ENCODE measurements around the gene ATP2B2. TPM values are rescaled to one million over a fixed set of nuclear protein-coding genes. Genes with fewer than 3 reads are reported as not detected.
A peak's percentile ranks its signal among the peaks of the same experiment; 100 is the strongest.

Gene ATP2B2
- total RNA-seq, 1 donor from 2014 or later, result not detected

- no peaks in the 10 kb centered on the region for H3K36me3 ChIP-seq
- Mint-ChIP-seq H3K4me1 (peaks cover 13% of the 10 kb centered on the region), H3K27ac (no peak overlapping the region), H3K36me3 (peaks cover 5% of the 10 kb centered on the region), H3K9me3 (no peaks in the 10 kb centered on the region), H3K4me3 (no peak overlapping the region), H3K27me3 (ENCODE audit: insufficient read depth, low read depth) (peaks cover 9% of the 10 kb centered on the region)
- no peaks in the 10 kb centered on the region for H3K4me1 ChIP-seq
- H3K27ac ChIP-seq, result no peak overlapping the region
- peaks cover 32% of the 10 kb centered on the region for H3K79me2 ChIP-seq (ENCODE audit: low read depth)
- no peak overlapping the region for H2AFZ ChIP-seq (replicated peaks)
- DNase-seq (ENCODE audit: low spot score), result no peak
- no peaks in the 10 kb centered on the region for H3K9me3 ChIP-seq (ENCODE audit: low read depth)
- H3K27me3 ChIP-seq, result no peaks in the 10 kb centered on the region
- H3K9ac ChIP-seq, result no peak overlapping the region
- H4K20me1 ChIP-seq (ENCODE audit: low read depth), result peaks cover 6% of the 10 kb centered on the region
- no peaks in the 10 kb centered on the region for H3F3A ChIP-seq (ENCODE audit: low read depth)
- no peak for TF ChIP-seq EZH2 (IDR thresholded peaks at IDR 0.05)
- TF ChIP-seq CTCF (IDR thresholded peaks at IDR 0.05), result no peak
- no peak for TF ChIP-seq EZH2phosphoT487 (IDR thresholded peaks at IDR 0.05)
- no peak overlapping the region for H3K4me2 ChIP-seq
- no peak overlapping the region for H3K4me3 ChIP-seq
These were observed 187.4 kb downstream of the ATP2B2 start for GRCh38 chr3:10317961-10318350.

- Histone ChIP-seq H3K9ac (no peak overlapping the region), H2AFZ (replicated peaks) (no peak overlapping the region), H3K36me3 (no peaks in the 10 kb centered on the region), H3K79me2 (ENCODE audit: low read depth) (peaks cover 32% of the 10 kb centered on the region), H3K4me1 (no peaks in the 10 kb centered on the region), H3K27me3 (no peaks in the 10 kb centered on the region), H3K4me3 (no peak overlapping the region), H4K20me1 (ENCODE audit: low read depth) (peaks cover 6% of the 10 kb centered on the region), H3K9me3 (ENCODE audit: low read depth) (no peaks in the 10 kb centered on the region), H3K4me2 (no peak overlapping the region), H3F3A (ENCODE audit: low read depth) (no peaks in the 10 kb centered on the region), H3K27ac (no peak overlapping the region)
- no peak for TF ChIP-seq EZH2 (IDR thresholded peaks at IDR 0.05)
- no peak for TF ChIP-seq EZH2phosphoT487 (IDR thresholded peaks at IDR 0.05)
- no peak for TF ChIP-seq CTCF (IDR thresholded peaks at IDR 0.05)
- H3K36me3 Mint-ChIP-seq, result peaks cover 5% of the 10 kb centered on the region
- no peak overlapping the region for H3K27ac Mint-ChIP-seq
- peak overlapping the region; percentile 27 for H3K4me3 Mint-ChIP-seq
- H3K9me3 Mint-ChIP-seq, result no peaks in the 10 kb centered on the region
- H3K4me1 Mint-ChIP-seq, result peaks cover 13% of the 10 kb centered on the region
- DNase-seq (ENCODE audit: low spot score), result no peak
- H3K27me3 Mint-ChIP-seq (ENCODE audit: insufficient read depth, low read depth), result peaks cover 4% of the 10 kb centered on the region
These were observed 187.9 kb downstream of the ATP2B2 start for GRCh38 chr3:10317311-10317960.

GRCh38 chr3:10315771-10316344, 189.5 kb downstream of the ATP2B2 start:
- Histone ChIP-seq H2AFZ (replicated peaks) (no peak overlapping the region), H3K4me2 (no peak overlapping the region), H3K36me3 (peaks cover 2% of the 10 kb centered on the region), H3K27ac (no peak overlapping the region), H3K4me3 (no peak overlapping the region), H3K27me3 (no peaks in the 10 kb centered on the region), H3F3A (ENCODE audit: low read depth) (no peaks in the 10 kb centered on the region), H3K9ac (no peak overlapping the region), H3K79me2 (ENCODE audit: low read depth) (peaks cover 32% of the 10 kb centered on the region), H3K4me1 (no peaks in the 10 kb centered on the region), H3K9me3 (ENCODE audit: low read depth) (no peaks in the 10 kb centered on the region), H4K20me1 (ENCODE audit: low read depth) (peaks cover 6% of the 10 kb centered on the region)
- Mint-ChIP-seq H3K9me3 (no peaks in the 10 kb centered on the region), H3K4me3 (no peak overlapping the region), H3K4me1 (peaks cover 8% of the 10 kb centered on the region), H3K27ac (no peak overlapping the region), H3K27me3 (ENCODE audit: insufficient read depth, low read depth) (peaks cover 2% of the 10 kb centered on the region), H3K36me3 (peaks cover 7% of the 10 kb centered on the region)
- TF ChIP-seq EZH2phosphoT487 (IDR thresholded peaks at IDR 0.05) (no peak), EZH2 (IDR thresholded peaks at IDR 0.05) (no peak), CTCF (IDR thresholded peaks at IDR 0.05) (no peak)
- no peak for DNase-seq (ENCODE audit: low spot score)
